Activated CD4-positive, alpha-beta T cell treated with anti-CD3 and anti-CD28 coated beads, Interleukin-2, Interleukin-4, amounts not matched to agents 100 ng/mL and 50 ng/mL, durations not matched to agents 16 hours and 8 hours (primary cell): Measurements from ENCODE around the gene MAG.
"Not testable (repeated sequence)": the region's sequence is repeated elsewhere in the genome, so short reads cannot be mapped to it uniquely, and the experiment has no call there.

Source experiments
- DNase-seq: peaks from one replicate; pipeline ENCODE4 v3.0.0-alpha.2; 2020; ENCODE audit warnings: low spot score

MAG gene

DNA sequence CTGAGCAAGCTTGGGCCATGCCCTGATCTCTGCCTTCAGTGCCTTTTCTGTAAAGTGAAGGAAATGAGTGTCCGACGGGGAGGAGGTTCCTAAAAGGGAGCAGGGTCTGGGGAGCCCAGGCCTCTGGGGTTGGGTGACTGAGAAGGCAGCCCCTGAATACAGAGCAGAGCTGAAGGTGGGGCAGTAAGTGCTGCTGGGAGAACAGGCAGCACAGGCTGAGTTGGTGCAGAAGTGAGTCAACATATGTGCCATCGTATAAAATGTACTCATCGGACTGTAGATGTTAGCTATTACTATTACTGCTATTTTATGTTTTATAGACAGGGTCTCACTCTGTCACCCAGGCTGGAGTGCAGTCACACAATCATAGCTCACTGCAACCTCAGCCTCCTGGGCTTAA is 10.7 kb upstream of the MAG start:
- no peak for DNase-seq

- no peak for DNase-seq
Measured at GRCh38 chr19:35284153-35285094, 7.5 kb upstream of the MAG start.

DNA sequence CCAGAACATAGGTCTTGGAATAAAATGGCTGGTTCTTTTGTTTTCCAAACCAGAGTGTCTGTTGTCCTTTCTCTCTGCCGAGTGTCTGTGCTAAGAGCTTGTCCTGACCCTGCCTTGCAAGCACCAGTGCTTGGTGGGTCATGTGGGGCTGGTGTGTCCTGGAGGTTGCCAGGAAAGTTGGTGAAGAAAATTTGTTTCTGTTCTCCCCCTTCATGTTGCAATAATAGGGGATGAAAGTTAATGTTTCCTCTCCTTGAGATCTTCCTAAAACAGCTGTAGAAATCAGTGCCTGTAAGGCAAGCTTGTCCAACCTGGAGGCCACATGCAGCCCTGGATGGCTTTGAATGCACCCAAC is 6.9 kb upstream of the MAG start:
- DNase-seq: no peak

GRCh38 chr19:35285465-35285864 is 6.5 kb upstream of the MAG start:
- not testable (repeated sequence) for DNase-seq

GRCh38 chr19:35286101-35286500 is 5.9 kb upstream of the MAG start:
- DNase-seq: not testable (repeated sequence)

- no peak for DNase-seq
Measured at GRCh38 chr19:35287713-35288112, 4.2 kb upstream of the MAG start.

GRCh38 chr19:35288331-35288730 is 3.6 kb upstream of the MAG start:
- no peak for DNase-seq

- DNase-seq: no peak
Measured at GRCh38 chr19:35288906-35289305, 3.1 kb upstream of the MAG start.

GRCh38 chr19:35290381-35291127 is 1.4 kb upstream of the MAG start:
- no peak for DNase-seq

DNA sequence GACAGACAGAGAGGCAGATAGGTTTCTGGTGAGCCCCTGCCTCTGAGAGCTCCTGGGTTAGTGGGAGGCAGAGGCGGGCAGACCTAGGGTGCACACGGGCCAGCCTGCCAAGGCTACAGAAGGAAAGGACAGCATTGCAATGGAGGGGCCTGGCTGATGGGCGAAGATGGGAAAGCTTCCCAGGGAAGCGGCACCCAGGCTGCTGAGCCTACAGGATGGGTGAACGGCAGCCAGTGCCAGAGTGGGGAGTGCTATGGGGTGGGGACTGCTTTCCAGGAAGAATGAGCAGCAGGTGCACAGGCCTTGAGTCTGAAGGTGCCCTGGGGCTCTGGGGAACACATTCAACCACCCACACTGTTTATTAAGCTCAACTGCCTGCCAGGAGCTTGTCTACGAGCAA is 702 bp upstream of the MAG start:
- no peak for DNase-seq

GRCh38 chr19:35292421-35293362 is 731 bp downstream of the MAG start:
- no peak for DNase-seq

DNA sequence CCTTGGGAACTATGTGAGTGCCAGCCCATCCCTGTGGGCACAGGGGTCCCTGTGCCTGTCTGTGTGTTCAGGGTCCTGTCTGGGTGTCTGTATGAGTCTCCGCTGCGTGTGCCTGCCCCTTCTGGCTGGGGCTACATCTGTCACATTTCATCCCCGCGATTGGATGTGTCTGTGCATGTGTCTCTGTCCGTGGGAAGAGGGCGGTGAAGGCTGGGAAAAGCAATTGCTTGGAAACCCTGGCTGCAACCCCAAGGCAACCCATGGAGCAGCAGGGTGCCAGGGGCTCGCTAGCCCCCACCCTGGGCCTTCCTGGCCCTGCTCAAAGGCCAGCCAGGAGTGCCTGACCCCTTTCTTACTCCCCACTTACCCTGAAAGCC is 1.4 kb downstream of the MAG start:
- no peak for DNase-seq

DNA sequence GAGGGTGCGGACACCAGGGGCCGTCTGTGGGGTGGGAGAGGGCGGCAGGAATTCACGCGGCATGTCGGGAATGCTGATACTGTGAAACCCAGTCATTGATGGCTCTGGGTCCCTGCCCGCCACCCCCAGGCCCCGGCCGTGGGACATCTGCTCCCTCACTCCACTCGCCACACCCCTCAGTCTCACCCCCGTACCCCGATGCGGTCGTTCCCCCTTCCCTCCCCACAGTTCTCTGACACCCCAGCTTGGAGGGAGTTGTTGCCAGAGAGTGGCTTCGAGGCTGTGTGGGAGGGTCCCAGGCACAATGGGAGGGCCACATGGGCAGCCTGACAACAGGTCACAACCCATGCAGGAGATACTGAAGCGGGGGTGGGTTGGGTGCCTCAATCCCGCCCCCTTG is 1.8 kb downstream of the MAG start:
- DNase-seq: no peak

- no peak for DNase-seq
Measured at GRCh38 chr19:35294328-35294727, 2.4 kb downstream of the MAG start.

DNA sequence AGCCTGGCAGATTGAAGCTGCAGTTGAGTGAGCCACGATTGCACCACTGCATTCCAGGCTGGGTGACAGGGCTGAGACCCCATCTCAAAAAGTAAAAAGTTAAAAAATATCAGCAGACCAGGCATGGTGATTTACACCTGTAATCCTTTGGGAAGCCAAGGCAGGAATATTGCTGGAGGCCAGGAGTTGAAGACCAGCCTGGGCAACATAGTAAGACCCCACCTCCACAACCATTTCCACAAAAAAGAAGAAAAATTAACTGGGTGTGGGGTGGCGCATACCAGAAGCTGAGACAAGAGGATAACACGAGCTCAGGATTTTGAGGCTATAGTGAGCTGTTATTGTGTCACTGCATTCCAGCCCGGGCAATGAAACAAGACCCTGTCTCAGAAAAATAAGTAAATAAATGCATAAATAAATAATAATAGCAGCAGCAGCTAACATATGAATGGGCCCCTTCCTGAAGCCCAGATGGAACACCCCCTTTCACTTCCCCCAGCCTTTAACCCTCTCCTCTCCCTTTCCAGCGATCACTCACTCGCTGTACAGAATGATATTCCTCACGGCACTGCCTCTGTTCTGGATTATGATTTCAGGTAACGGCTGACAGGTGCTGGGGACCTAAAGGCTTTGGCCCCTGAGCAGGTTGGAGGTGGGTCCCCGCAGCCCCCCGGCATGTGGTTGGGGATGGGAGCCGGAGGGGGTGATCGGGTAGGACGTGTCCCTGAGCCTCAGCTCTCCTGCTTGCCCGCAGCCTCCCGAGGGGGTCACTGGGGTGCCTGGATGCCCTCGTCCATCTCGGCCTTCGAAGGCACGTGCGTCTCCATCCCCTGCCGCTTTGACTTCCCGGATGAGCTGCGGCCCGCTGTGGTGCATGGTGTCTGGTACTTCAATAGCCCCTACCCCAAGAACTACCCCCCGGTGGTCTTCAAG is 3.2 kb downstream of the MAG start:
- no peak for DNase-seq

DNA sequence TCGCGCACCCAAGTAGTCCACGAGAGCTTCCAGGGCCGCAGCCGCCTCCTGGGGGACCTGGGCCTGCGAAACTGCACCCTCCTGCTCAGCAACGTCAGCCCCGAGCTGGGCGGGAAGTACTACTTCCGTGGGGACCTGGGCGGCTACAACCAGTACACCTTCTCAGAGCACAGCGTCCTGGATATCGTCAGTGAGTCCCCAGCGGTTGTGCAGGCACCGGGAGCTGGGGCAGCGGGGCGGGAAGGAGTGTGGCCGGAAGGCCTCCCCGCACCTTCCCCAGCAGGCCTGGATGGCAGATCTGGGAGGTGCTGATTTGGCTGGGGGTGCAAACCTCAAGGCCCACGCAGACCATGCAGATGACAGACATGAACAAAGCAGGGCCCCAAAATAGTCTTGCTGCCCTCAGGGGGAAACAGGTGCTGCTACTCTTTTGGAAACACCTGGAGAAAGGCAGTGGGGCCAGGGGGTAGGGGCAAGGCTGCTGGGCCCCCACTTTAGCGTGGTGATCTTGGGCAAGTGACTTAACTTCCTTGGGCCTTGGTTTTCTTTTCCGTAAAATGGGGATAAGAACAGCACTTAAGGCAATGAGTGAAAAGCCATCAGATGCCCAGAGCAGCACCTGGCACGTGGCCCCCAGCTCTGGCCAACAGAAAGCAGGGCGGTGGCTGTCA is 4.0 kb downstream of the MAG start:
- no peak for DNase-seq

DNA sequence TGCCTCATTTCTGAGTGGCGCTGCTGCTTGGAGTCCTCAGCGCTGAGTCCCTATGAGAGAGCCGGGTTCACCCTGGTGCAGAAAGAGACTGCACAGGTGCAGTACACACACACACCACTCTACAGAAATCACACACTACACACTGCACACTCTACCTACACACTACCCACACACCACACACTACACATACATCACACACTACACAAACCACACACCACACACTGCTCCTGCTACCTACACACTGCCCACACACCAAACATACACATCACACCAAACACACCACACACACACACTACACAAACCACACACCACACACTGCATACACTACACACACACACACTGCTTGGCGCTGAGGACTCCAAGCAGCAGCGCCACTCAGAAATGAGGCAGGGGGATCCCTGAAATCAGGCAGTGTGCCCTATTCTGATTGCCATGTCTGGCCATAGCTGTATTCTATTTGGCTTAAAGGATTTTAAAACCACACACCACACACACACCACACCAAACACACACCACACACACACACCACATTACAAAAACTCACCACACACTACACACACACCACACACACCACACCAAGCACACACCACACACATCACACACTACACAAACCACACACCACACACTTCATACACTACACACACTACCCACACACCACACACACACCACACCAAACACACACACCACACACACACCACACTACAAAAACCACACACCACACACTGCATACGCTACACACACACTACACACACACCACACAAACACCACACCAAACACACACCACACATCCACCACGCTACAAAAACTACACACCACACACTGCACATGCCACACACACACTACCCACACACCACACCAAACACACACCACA is 4.9 kb downstream of the MAG start:
- no peak for DNase-seq

- no peak for DNase-seq
Measured at GRCh38 chr19:35297515-35297848, 5.5 kb downstream of the MAG start.

GRCh38 chr19:35297922-35298321 is 6.0 kb downstream of the MAG start:
- DNase-seq: no peak

GRCh38 chr19:35298561-35298972 is 6.6 kb downstream of the MAG start:
- DNase-seq: no peak
